Measurements from ENCODE around the gene IL32. TPM values are rescaled to one million over a fixed set of nuclear protein-coding genes. Genes with fewer than 3 reads are reported as not detected.

Gene IL32
- total and polyA plus RNA-seq, 9 of the 15 experiments (the other 6 are each of a cell fraction or from before 2014, with no cell fraction given), result 0.21 to 2.2 (median 0.37) TPM; not detected in 3

GRCh38 chr16:3062553-3062952 lies 2.9 kb upstream of the IL32 start (continued):
- TF ChIP-seq POLR2AphosphoS5 (IDR thresholded peaks at IDR 0.05; ENCODE audit: control insufficient read depth, insufficient read depth, low read depth, low read length) (no peak), ZNF184 (CRISPR knock-in tag; IDR thresholded peaks at IDR 0.05) (no peak), NKRF (IDR thresholded peaks at IDR 0.05; ENCODE audit: borderline replicate concordance) (no peak), RBM34 (IDR thresholded peaks at IDR 0.05; ENCODE audit: borderline replicate concordance, insufficient read depth, low read length) (no peak), C11orf30 (IDR thresholded peaks at IDR 0.05; ENCODE audit: low read depth) (no peak), FOXJ3 (CRISPR knock-in tag; IDR thresholded peaks at IDR 0.05) (no peak), ZNF197 (CRISPR knock-in tag; IDR thresholded peaks at IDR 0.05; ENCODE audit: low read depth) (no peak)

- Histone ChIP-seq H3K9me3 (replicated peaks; ENCODE audit: control insufficient read depth, insufficient read depth, low read depth, low read length) (no peaks in the 10 kb centered on the region), H2AFZ (ENCODE audit: low read depth, low read length) (no peak overlapping the region), H3K4me2 (ENCODE audit: insufficient read depth, low read length) (no peak overlapping the region), H3K27ac (ENCODE audit: extremely low read depth, low read depth, low read length) (no peak overlapping the region), H3K36me3 (ENCODE audit: control insufficient read depth, insufficient read depth, low read length) (no peaks in the 10 kb centered on the region), H3K9me1 (ENCODE audit: control insufficient read depth, insufficient read depth, low read length) (no peaks in the 10 kb centered on the region), H3K4me1 (replicated peaks in 1 of 2; ENCODE audit: control insufficient read depth in 2 of 2, insufficient read depth in 2 of 2, low read length in 2 of 2) (peaks cover 8 to 41% of the 10 kb centered on the region in 2 experiments), H3K9ac (ENCODE audit: insufficient read depth in 1 of 2, low read depth in 2 of 2, low read length in 2 of 2) (no peak overlapping the region), H3K79me2 (ENCODE audit: control insufficient read depth, insufficient read depth, low read length) (no peaks in the 10 kb centered on the region; the same call in 2 of the 3 replicates), H3K4me3 (no peak overlapping the region), H4K20me1 (replicated peaks; ENCODE audit: control insufficient read depth, insufficient read depth, low read length) (no peaks in the 10 kb centered on the region), H3K27me3 (ENCODE audit: control insufficient read depth in 2 of 2, insufficient read depth in 2 of 2, low read length in 2 of 2) (no peaks in the 10 kb centered on the region)
- ChIA-PET POLR2A (interaction anchor here (0.6 to 1.1 kb wide), 5 partner anchors 40 to 201 kb away, joined by 3 to 7 read pairs (median 3); partner anchors contain the start of genes HCFC1R1 and THOC6), CTCF (ENCODE audit: low intra/inter-chr PET ratio) (interaction anchor here (0.6 kb wide), 1 partner anchor 33 kb away, joined by 3 read pairs; no protein-coding TSS in a partner anchor)
- no peak for ATAC-seq
- no TSS peak for BruUV-seq (replicated peaks)
- 72% methylated on average over 8 of the region's 8 CpGs for WGBS (ENCODE audit: insufficient coverage, low coverage, missing lambda C conversion rate)
- in situ Hi-C loops (cut with MboI), result no loop called here
- FAIRE-seq, result no peak
- DNase-seq (ENCODE audit: extremely low read depth in 1 of 4, low spot score in 3 of 4), result no peak
- intact Hi-C loops (cut with micrococcal nuclease), result no loop called here
- TF ChIP-seq ATF7 (IDR thresholded peaks at IDR 0.05) (0 out of 2 replicates have a peak, but pooled peaks have one; percentile 28), RUNX1 (IDR thresholded peaks at IDR 0.05; ENCODE audit: low read depth) (no peak), NFIC (IDR thresholded peaks at IDR 0.05) (no peak), ATF4 (CRISPR knock-in tag; IDR thresholded peaks at IDR 0.05) (0 out of 2 replicates have a peak, but pooled peaks have one; percentile 35), RBM15 (IDR thresholded peaks at IDR 0.05; ENCODE audit: insufficient read depth, low read length) (no peak), NRF1 (conservative IDR thresholded peaks at IDR 0.05 in 1 of 2, IDR thresholded peaks at IDR 0.05 in 1 of 2) (no peak), ZNF175 (CRISPR knock-in tag; IDR thresholded peaks at IDR 0.05; ENCODE audit: low read depth) (peak; percentile 58; the same call in 1 of the 2 replicates), ATF3 (IDR thresholded peaks at IDR 0.05) (peak; percentile 85), ATF3 (CRISPR knock-in tag; conservative IDR thresholded peaks at IDR 0.05) (no peak), TCFL5 (CRISPR knock-in tag; conservative IDR thresholded peaks at IDR 0.05) (no peak), NUFIP1 (IDR thresholded peaks at IDR 0.05; ENCODE audit: partially characterized antibody) (no peak)
Observed at GRCh38 chr16:3063625-3064386, 1.6 kb upstream of the IL32 start.
